Spleen (tissue), 11 donors: Measurements from ENCODE around the gene STRADA. TPM values are rescaled to one million over a fixed set of nuclear protein-coding genes. Genes with fewer than 3 reads are reported as not detected.
A peak's percentile ranks its signal among the peaks of the same experiment; 100 is the strongest.

ENCODE experiments used
- DNase-seq: peaks from one replicate; pipeline ENCODE4 v3.0.0-alpha.2; 2020
- H3K27ac ChIP-seq, 8 donors: fragments of 200-600 bp; sonication (generic) in 7 of 8; 1 replicate in 4 of 8; 2 replicates in 4 of 8; pipeline versions ENCODE4 v1.5.0 to v1.8.0; 2016 to 2021; ENCODE audit warnings: inconsistent platforms in 4 of 8, mild to moderate bottlenecking in 4 of 8, moderate library complexity in 1 of 8
- H3K27me3 ChIP-seq, 7 donors: fragments of 200-600 bp; sonication (generic) in 6 of 7; replicated peaks in 1 of 7; 1 replicate in 4 of 7; 2 replicates in 3 of 7; pipeline versions ENCODE4 v1.5.0 to v1.8.0; 2016 to 2021; ENCODE audit warnings: inconsistent platforms in 3 of 7, mild to moderate bottlenecking in 1 of 7
- H3K36me3 ChIP-seq, 6 donors: fragments of 200-600 bp; sonication (generic) in 5 of 6; 1 replicate in 4 of 6; 2 replicates in 2 of 6; pipeline versions ENCODE4 v1.5.0 to v1.8.0; 2016 to 2021; ENCODE audit warnings: inconsistent platforms in 2 of 6
- H3K4me1 ChIP-seq, 6 donors: fragments of 200-600 bp; sonication (generic) in 5 of 6; 1 replicate in 3 of 6; 2 replicates in 3 of 6; pipeline versions ENCODE4 v1.5.0 to v1.8.0; 2016 to 2021; ENCODE audit warnings: inconsistent platforms in 3 of 6
- H3K4me3 ChIP-seq, 8 donors: fragments of 200-600 bp; sonication (generic) in 7 of 8; 1 replicate in 4 of 8; 2 replicates in 4 of 8; pipeline versions ENCODE4 v1.5.0 to v1.8.0; 2016 to 2021; ENCODE audit warnings: inconsistent platforms in 4 of 8, mild to moderate bottlenecking in 4 of 8, moderate library complexity in 2 of 8
- H3K9me3 ChIP-seq, 8 donors: fragments of 200-600 bp; sonication (generic) in 7 of 8; 1 replicate in 4 of 8; 2 replicates in 4 of 8; pipeline versions ENCODE4 v1.5.0 to v1.8.0; 2016 to 2021; ENCODE audit warnings: inconsistent platforms in 4 of 8
- POLR2A ChIP-seq, 3 donors: fragments of 450-650 bp; IDR thresholded peaks; one replicate each; pipeline ENCODE4 v1.5.1; 2017; ENCODE audit warnings: antibody characterized with exemption in 3 of 3, mild to moderate bottlenecking in 1 of 3
- POLR2AphosphoS5 ChIP-seq, 3 donors: sonication (generic); formaldehyde crosslinking; IDR thresholded peaks; one replicate each; pipeline ENCODE4 v1.5.1; 2017; ENCODE audit warnings: antibody characterized with exemption in 3 of 3
- WGBS, 5 donors: extraction: QIAGEN DNeasy Blood & Tissue Kit in 3 of 5; methylation state at CpG; one replicate each; pipeline versions ENCODE4 v1.1.5 to v1.1.7; 2013 to 2018; 5-methylcytosine and 5-hydroxymethylcytosine counted together
- intact Hi-C: fragments of 100-400 bp; cut with DNase I; formaldehyde crosslinking; loops from one replicate; pipeline ENCODE4 v1.15.0; 2023; ENCODE audit warnings: low total_unique reads
- polyA plus RNA-seq, 3 donors: library from polyadenylated mRNA; stranded (reverse); fragments of 200-250 nt; gene quantifications; one replicate each; pipeline ENCODE4 v1.2.1, GENCODE V29; 2013
- total RNA-seq, 7 donors: library from RNA; depleted of rRNA in 3 of 7; stranded (reverse); fragments of >200 nt in 3 of 7; fragmentation: NEBNext Ultra II Directional in 4 of 7; extraction: Animal tissue kit (Norgen Biotek cat#: 25700) in 4 of 7; gene quantifications; one replicate each; pipeline versions ENCODE4 v1.1.0 to v1.2.1, GENCODE V29; 2016 to 2021
- TF ChIP-seq, protein P1 (sequence below), 11 experiments: fragments of 200-600 bp in 7 of 11; fragments of 450-650 bp in 4 of 11; sonication (generic) in 4 of 11; IDR thresholded peaks in 8 of 11; conservative IDR thresholded peaks in 3 of 11; 1 replicate in 7 of 11; 2 replicates in 4 of 11; pipeline versions ENCODE4 v1.4.0 to v1.8.0; 2016 to 2021; ENCODE audit warnings: antibody characterized with exemption in 11 of 11, inconsistent platforms in 4 of 11, mild to moderate bottlenecking in 1 of 11
- donor health status: healthy with polysubstance abuse.
- donor health status: DM: no; HTN: no; CAD: no; lungs with moderate emphysema.
- donor health status: DM: no; HTN: no; CAD: no.
- donor health status: Bipolar disorder and iron deficiency.
- donor health status: healthy.
- donor health status: DM: no; HTN: no; CAD: no.
- donor health status: DM: yes; HTN: yes; CAD: no.

Gene STRADA
- total and polyA plus RNA-seq, 10 donors: 20.5 to 72.0 (median 49.6) TPM

DNA sequence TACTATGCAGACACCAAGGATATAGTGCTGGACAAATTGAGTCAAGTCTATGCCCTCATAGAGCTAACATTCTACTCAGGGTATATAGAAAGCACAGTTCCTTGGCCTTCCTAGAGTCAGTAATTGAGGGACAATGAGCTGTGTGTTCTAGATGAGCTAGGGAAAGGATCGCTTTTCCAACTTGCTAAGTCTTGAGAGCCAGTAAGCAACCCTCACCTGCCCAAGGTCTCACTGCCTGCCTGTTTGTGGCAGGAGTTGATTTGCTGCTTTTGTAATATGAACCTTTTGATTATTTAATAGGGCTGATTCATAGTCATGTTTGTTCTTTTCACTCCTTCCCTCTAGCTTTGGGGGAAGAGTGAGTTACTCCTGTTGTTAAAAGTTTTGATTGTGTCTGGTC, 38.9 kb upstream of the STRADA start:
- H3K36me3 ChIP-seq: peaks cover 0 to 86% (median 14%) of the 10 kb centered on the region in 6 donors
- no peaks in the 10 kb centered on the region for H3K27me3 ChIP-seq
- intact Hi-C loops: no loop called here
- TF ChIP-seq POLR2A (IDR thresholded peaks at IDR 0.05) (no peak), POLR2AphosphoS5 (IDR thresholded peaks at IDR 0.05) (no peak)
- TF ChIP-seq, protein P1, sequence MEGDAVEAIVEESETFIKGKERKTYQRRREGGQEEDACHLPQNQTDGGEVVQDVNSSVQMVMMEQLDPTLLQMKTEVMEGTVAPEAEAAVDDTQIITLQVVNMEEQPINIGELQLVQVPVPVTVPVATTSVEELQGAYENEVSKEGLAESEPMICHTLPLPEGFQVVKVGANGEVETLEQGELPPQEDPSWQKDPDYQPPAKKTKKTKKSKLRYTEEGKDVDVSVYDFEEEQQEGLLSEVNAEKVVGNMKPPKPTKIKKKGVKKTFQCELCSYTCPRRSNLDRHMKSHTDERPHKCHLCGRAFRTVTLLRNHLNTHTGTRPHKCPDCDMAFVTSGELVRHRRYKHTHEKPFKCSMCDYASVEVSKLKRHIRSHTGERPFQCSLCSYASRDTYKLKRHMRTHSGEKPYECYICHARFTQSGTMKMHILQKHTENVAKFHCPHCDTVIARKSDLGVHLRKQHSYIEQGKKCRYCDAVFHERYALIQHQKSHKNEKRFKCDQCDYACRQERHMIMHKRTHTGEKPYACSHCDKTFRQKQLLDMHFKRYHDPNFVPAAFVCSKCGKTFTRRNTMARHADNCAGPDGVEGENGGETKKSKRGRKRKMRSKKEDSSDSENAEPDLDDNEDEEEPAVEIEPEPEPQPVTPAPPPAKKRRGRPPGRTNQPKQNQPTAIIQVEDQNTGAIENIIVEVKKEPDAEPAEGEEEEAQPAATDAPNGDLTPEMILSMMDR (IDR thresholded peaks at IDR 0.05 in 8 of 11, conservative IDR thresholded peaks at IDR 0.05 in 3 of 11): no peak
- WGBS, 5 donors: 90 to 98% (median 96%) methylated on average over 1 of the region's 1 CpG
- H3K4me3 ChIP-seq: no peak overlapping the region
- H3K9me3 ChIP-seq: no peaks in the 10 kb centered on the region
- no peak for DNase-seq
- H3K27ac ChIP-seq: no peak overlapping the region
- H3K4me1 ChIP-seq: peaks cover 11 to 98% (median 66%) of the 10 kb centered on the region in 6 donors

DNA sequence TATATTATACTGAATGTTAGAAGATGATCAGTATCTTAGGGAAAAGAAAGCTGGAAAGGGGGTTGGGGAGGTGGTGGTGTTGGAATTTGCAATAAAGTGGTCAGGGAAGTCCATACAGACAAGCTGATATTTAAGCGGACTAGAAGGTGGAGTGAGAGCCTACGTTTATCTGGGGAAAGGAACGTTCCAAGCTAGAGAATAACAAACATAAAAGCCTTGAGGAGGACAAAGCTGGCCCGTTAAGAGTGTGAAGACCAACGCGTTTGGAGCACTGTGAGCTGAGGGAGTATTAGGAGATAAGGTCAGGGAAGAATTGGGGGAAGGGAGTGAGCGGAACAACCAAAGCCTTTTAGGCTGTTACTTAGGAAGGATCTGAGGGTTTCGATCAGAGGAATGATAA, 33.8 kb upstream of the STRADA start:
- no peak for DNase-seq
- H3K4me1 ChIP-seq: peaks cover 25 to 87% (median 76%) of the 10 kb centered on the region in 6 donors
- H3K9me3 ChIP-seq: no peaks in the 10 kb centered on the region
- H3K36me3 ChIP-seq: peaks cover 0 to 44% (median 10%) of the 10 kb centered on the region in 6 donors
- H3K27ac ChIP-seq: peak overlapping the region in 5 of 8 donors; percentile 96 to 99 (median 99)
- intact Hi-C loops: loop anchor here (10.0 kb wide), 1 partner anchor 49 kb away; the partner anchor contains the start of genes FTSJ3 and PSMC5
- H3K27me3 ChIP-seq: no peaks in the 10 kb centered on the region
- no peak for TF ChIP-seq POLR2A (IDR thresholded peaks at IDR 0.05)
- TF ChIP-seq, protein P1 (IDR thresholded peaks at IDR 0.05 in 8 of 11, conservative IDR thresholded peaks at IDR 0.05 in 3 of 11): no peak
- TF ChIP-seq POLR2AphosphoS5 (IDR thresholded peaks at IDR 0.05): no peak
- H3K4me3 ChIP-seq: peak overlapping the region in 7 of 8 donors; percentile 63 to 98 (median 86)
- 26 to 40% (median 35%) methylated on average over 8 of the region's 8 CpGs for WGBS, 5 donors

DNA sequence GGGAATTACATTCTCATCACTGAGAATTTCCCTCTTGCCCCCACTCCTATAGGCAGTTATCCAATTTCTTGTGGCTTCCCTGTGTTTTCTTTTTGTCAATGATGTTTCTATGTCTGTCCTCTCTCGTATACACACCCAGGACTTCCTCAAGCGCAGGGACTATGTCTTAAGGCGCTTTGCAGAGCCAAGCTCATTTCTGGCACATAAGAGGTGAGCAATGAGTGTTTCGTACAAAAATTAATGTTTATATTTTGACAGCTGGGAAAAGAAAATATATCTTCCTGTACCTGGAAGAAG, 33.3 kb upstream of the STRADA start:
- 1 to 5% (median 1%) methylated on average over 4 of the region's 4 CpGs for WGBS, 5 donors
- H3K27me3 ChIP-seq: no peaks in the 10 kb centered on the region
- peak overlapping the region; percentile 63 to 98 (median 84) for H3K4me3 ChIP-seq
- H3K4me1 ChIP-seq: peaks cover 25 to 87% (median 76%) of the 10 kb centered on the region in 6 donors
- TF ChIP-seq, protein P1 (IDR thresholded peaks at IDR 0.05 in 8 of 11, conservative IDR thresholded peaks at IDR 0.05 in 3 of 11): no peak
- TF ChIP-seq POLR2AphosphoS5 (IDR thresholded peaks at IDR 0.05) (no peak), POLR2A (IDR thresholded peaks at IDR 0.05) (no peak)
- peak overlapping the region; percentile 96 to 99 (median 98) for H3K27ac ChIP-seq
- no peaks in the 10 kb centered on the region for H3K9me3 ChIP-seq
- no peak for DNase-seq
- intact Hi-C loops: loop anchor here (10.0 kb wide), 1 partner anchor 50 kb away; the partner anchor contains the start of genes FTSJ3 and PSMC5
- peaks cover 0 to 41% (median 9%) of the 10 kb centered on the region in 6 donors for H3K36me3 ChIP-seq

DNA sequence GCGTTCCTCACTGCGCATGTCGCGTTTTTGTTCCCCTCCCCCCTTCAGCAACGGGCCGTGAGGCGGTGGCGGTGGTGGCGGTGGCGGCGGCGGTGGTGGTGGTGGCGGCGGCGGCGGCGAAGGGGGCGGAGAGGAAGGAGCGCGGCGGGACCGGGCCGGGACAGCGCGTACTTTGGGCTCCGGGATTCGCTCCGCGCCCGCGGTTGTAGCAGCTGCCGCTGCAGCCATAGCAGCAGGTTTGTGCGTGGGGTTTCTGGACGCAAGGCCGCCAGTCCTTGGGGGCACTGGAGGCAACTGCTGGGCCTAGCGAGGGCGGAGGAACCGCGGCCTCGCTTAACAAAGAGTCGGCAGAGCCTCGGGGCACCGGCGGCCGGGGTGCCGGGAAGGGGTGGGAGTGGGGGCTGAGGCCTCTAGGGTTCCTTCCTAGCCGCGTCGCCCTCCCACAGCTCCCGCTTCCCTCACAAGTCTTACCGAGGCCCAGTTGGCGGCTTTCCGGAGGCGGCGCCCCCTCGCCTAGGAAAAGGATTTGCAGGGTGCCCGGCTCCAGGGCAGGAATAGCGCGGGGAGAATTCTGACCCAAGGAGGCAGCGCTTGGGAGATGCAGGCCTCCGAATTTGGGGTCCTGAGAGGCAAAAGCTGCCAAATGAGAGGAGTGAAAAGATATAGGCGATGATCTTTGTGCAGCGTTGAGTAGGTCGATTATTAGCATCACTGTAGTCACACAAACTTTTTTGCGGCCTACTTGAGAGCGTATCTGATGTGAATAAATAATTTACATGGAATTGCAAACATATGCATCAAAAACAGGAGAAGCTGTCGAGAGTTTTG, 32.8 kb upstream of the STRADA start, which contains the start of gene DDX42:
DDX42 (plus strand) TSS at position 30 of the 828 bp plus-strand sequence. CDS start 12,880 bp downstream, outside the sequence.
- TF ChIP-seq, protein P1 (IDR thresholded peaks at IDR 0.05 in 8 of 11, conservative IDR thresholded peaks at IDR 0.05 in 3 of 11): peak in 2 of 11 experiments; percentile 13 to 21
- TF ChIP-seq POLR2A (IDR thresholded peaks at IDR 0.05): no peak
- Histone ChIP-seq H3K9me3 (no peaks in the 10 kb centered on the region), H3K4me1 (peaks cover 25 to 87% (median 74%) of the 10 kb centered on the region in 6 donors), H3K27me3 (no peaks in the 10 kb centered on the region), H3K27ac (peak within 1 kb of the TSS; percentile 96 to 99 (median 98)), H3K4me3 (peak within 1 kb of the TSS; percentile 63 to 98 (median 84)), H3K36me3 (peaks cover 0 to 35% (median 4%) of the 10 kb centered on the region in 6 donors)
- DNase-seq: peak; percentile 96
- intact Hi-C loops: loop anchor here (10.0 kb wide), 1 partner anchor 50 kb away; the partner anchor contains the start of genes FTSJ3 and PSMC5
- WGBS, 5 donors: 0 to 1% (median 0%) methylated on average over 40 to 64 of the region's 67 CpGs
